ENCODE results near the gene SPOCK1.

Gene SPOCK1

GRCh38 chr5:137201876-137202275, 297.2 kb downstream of the SPOCK1 start:
- H3K4me3 ChIP-seq = no peak overlapping the region
- TF ChIP-seq CTCF (IDR thresholded peaks at IDR 0.05) = no peak
- peak overlapping the region in 1 of 2 donors; percentile 50 for H3K27ac ChIP-seq
- no peak for DNase-seq (ENCODE audit: low spot score)

GRCh38 chr5:137200906-137201700, 298.0 kb downstream of the SPOCK1 start:
- H3K4me3 ChIP-seq = no peak overlapping the region
- no peak for DNase-seq (ENCODE audit: low spot score)
- no peak overlapping the region for H3K27ac ChIP-seq
- no peak for TF ChIP-seq CTCF (IDR thresholded peaks at IDR 0.05)

- Histone ChIP-seq H3K27ac (no peak overlapping the region), H3K4me3 (no peak overlapping the region)
- DNase-seq (ENCODE audit: low spot score) = no peak
- TF ChIP-seq CTCF (IDR thresholded peaks at IDR 0.05) = no peak
Measured at GRCh38 chr5:137199966-137200365, 299.2 kb downstream of the SPOCK1 start.

- DNase-seq (ENCODE audit: low spot score) = no peak
- no peak overlapping the region for H3K4me3 ChIP-seq
- no peak overlapping the region for H3K27ac ChIP-seq
- no peak for TF ChIP-seq CTCF (IDR thresholded peaks at IDR 0.05)
Measured at GRCh38 chr5:137199201-137199600, 299.9 kb downstream of the SPOCK1 start.

GRCh38 chr5:137195483-137195882, 303.6 kb downstream of the SPOCK1 start:
- H3K27ac ChIP-seq = no peak overlapping the region
- no peak overlapping the region for H3K4me3 ChIP-seq
- TF ChIP-seq CTCF (IDR thresholded peaks at IDR 0.05) = no peak
- no peak for DNase-seq (ENCODE audit: low spot score)

- no peak overlapping the region for H3K27ac ChIP-seq
- no peak overlapping the region for H3K4me3 ChIP-seq
- no peak for DNase-seq (ENCODE audit: low spot score)
- TF ChIP-seq CTCF (IDR thresholded peaks at IDR 0.05) = no peak
Measured at GRCh38 chr5:137194300-137194699, 304.8 kb downstream of the SPOCK1 start.

- Histone ChIP-seq H3K4me3 (no peak overlapping the region), H3K27ac (no peak overlapping the region)
- no peak for DNase-seq (ENCODE audit: low spot score)
- no peak for TF ChIP-seq CTCF (IDR thresholded peaks at IDR 0.05)
Measured at GRCh38 chr5:137192293-137192743, 306.8 kb downstream of the SPOCK1 start.
